ENCODE measurements around the gene GRIN3B.

The GRIN3B gene

GRCh38 chr19:984165-984967 lies 15.9 kb upstream of the GRIN3B start, which contains the start of gene WDR18 (continued):
- no peak for TF ChIP-seq ZBTB49 (tag by site-specific recombination; IDR thresholded peaks at IDR 0.05; ENCODE audit: low read depth)
- TF ChIP-seq ZNF610 (tag by site-specific recombination; IDR thresholded peaks at IDR 0.05; ENCODE audit: borderline replicate concordance), result peak; percentile 77; the same call in 1 of the 2 replicates
- peak; percentile 98 for TF ChIP-seq ZNF777 (tag by site-specific recombination; IDR thresholded peaks at IDR 0.05; ENCODE audit: borderline replicate concordance)
- peak; percentile 39 for TF ChIP-seq PRDM4 (tag by site-specific recombination; IDR thresholded peaks at IDR 0.05)
- peak; percentile 65; the same call in 1 of the 2 replicates for TF ChIP-seq ZNF660 (tag by site-specific recombination; IDR thresholded peaks at IDR 0.05)
- no peak for TF ChIP-seq ZNF596 (tag by site-specific recombination; IDR thresholded peaks at IDR 0.05)
- TF ChIP-seq ZNF654 (tag by site-specific recombination; IDR thresholded peaks at IDR 0.05; ENCODE audit: low read depth), result no peak
- peak; percentile 97 for TF ChIP-seq ZNF629 (tag by site-specific recombination; IDR thresholded peaks at IDR 0.05)
- TF ChIP-seq ZNF155 (tag by site-specific recombination; IDR thresholded peaks at IDR 0.05), result no peak
- no peak for TF ChIP-seq ZNF768 (tag by site-specific recombination; IDR thresholded peaks at IDR 0.05)
- no peak for TF ChIP-seq TRIM28 (IDR thresholded peaks at IDR 0.05; ENCODE audit: borderline replicate concordance, low read length)
- peak; percentile 53; the same call in 1 of the 2 replicates for TF ChIP-seq ZNF398 (tag by site-specific recombination; IDR thresholded peaks at IDR 0.05)
- TF ChIP-seq YY1 (tag by site-specific recombination; IDR thresholded peaks at IDR 0.05), result peak; percentile 100
- no peak for TF ChIP-seq ZNF10 (tag by site-specific recombination; IDR thresholded peaks at IDR 0.05)
- no peak for TF ChIP-seq GLI2 (tag by site-specific recombination; IDR thresholded peaks at IDR 0.05; ENCODE audit: borderline replicate concordance, low read depth)
- TF ChIP-seq ZNF148 (tag by site-specific recombination; IDR thresholded peaks at IDR 0.05; ENCODE audit: borderline replicate concordance), result no peak
- 0 out of 2 replicates have a peak, but pooled peaks have one; percentile 52 for TF ChIP-seq ZFP69B (tag by site-specific recombination; IDR thresholded peaks at IDR 0.05)
- no peak for TF ChIP-seq ZNF274 (IDR thresholded peaks at IDR 0.05; ENCODE audit: low read length)
- no peak for TF ChIP-seq ZNF274 (tag by site-specific recombination; IDR thresholded peaks at IDR 0.05; ENCODE audit: borderline replicate concordance)
- TF ChIP-seq ZNF513 (tag by site-specific recombination; IDR thresholded peaks at IDR 0.05), result no peak
- TF ChIP-seq PBX3 (CRISPR knock-in tag; IDR thresholded peaks at IDR 0.05), result 0 out of 2 replicates have a peak, but pooled peaks have one; percentile 34
- no peak for TF ChIP-seq ZNF658 (tag by site-specific recombination; IDR thresholded peaks at IDR 0.05)
- no peak for TF ChIP-seq ZNF488 (tag by site-specific recombination; IDR thresholded peaks at IDR 0.05)
- no peak for TF ChIP-seq ZNF791 (tag by site-specific recombination; IDR thresholded peaks at IDR 0.05)
- TF ChIP-seq ZNF580 (tag by site-specific recombination; IDR thresholded peaks at IDR 0.05), result peak; percentile 77
- TF ChIP-seq ZFP37 (tag by site-specific recombination; IDR thresholded peaks at IDR 0.05), result no peak
